RCC 7860 (cell line): ENCODE measurements around the gene CAPN10.

Experiments used
- DNase-seq: peaks from one replicate; pipeline ENCODE4 v3.0.0-alpha.2; 2015; ENCODE audit warnings: low spot score
- FAIRE-seq: peaks from 2 replicates; lab custom pipeline; 2012; peaks lifted over from hg19 to GRCh38; lab: Jason Lieb, UNC

The CAPN10 gene

GRCh38 chr2:240588006-240588655, 1.6 kb downstream of the CAPN10 start:
- no peak for FAIRE-seq
- no peak for DNase-seq

GRCh38 chr2:240588669-240589068, 2.1 kb downstream of the CAPN10 start:
- no peak for DNase-seq
- no peak for FAIRE-seq

DNA sequence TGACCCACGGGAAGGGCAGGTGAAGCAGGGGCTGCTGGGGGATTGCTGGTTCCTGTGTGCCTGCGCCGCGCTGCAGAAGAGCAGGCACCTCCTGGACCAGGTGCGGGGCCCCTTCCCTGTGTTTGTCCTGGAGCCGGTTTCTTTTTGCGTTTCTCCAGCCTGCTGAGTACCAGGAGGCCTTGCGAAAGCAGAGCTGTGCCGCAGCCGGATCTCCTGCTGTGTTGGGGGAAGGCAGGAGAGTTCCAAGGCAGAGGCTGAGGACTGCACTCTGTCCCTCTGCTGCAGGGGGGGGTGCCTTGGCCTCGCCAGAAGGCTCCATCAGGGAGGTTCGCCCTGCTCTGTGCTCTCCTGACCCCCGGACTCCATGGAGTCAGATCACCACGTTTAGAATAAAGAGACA, 2.8 kb downstream of the CAPN10 start:
- FAIRE-seq (no peak), DNase-seq (no peak)

GRCh38 chr2:240589850-240590525, 3.5 kb downstream of the CAPN10 start:
- FAIRE-seq: no peak
- no peak for DNase-seq

DNA sequence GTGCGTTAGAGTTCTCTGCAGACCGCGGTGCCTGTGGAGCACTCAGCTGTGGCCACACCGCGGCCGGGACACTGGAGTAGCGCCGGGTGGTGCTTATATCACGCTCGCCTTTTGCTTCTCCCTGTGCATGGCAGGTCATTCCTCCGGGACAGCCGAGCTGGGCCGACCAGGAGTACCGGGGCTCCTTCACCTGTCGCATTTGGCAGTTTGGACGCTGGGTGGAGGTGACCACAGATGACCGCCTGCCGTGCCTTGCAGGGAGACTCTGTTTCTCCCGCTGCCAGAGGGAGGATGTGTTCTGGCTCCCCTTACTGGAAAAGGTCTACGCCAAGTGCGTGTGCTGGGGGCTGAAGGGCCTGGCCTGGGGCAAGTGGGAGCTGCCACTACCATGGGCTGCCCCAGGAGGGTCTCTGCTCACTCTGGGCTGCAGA, 4.2 kb downstream of the CAPN10 start:
- FAIRE-seq: no peak

DNA sequence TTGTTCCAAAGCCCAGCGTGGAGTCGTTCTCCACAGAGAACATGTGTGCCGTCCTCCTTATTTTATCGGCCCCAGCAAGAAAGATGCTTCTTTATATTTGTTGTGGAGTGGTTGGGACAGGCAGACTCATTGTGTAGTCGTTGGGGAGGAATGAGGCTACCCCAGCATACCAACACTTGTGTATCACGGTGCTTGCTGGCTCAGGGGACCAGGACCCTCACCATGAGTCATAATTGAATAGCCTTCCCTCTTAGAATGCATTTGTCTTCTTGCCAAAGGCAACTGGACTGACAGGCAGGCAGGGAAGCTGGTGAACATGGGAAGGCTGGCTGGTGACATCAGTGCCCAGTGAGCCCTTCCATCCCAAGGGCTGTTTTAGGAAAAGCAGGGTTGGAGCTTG, 4.7 kb downstream of the CAPN10 start:
- DNase-seq (no peak), FAIRE-seq (no peak)

More for the DNA sequence above, 4.2 kb downstream of the CAPN10 start:
- no peak for DNase-seq

GRCh38 chr2:240591784-240592183, 5.2 kb downstream of the CAPN10 start:
- no peak for DNase-seq
- no peak for FAIRE-seq

DNA sequence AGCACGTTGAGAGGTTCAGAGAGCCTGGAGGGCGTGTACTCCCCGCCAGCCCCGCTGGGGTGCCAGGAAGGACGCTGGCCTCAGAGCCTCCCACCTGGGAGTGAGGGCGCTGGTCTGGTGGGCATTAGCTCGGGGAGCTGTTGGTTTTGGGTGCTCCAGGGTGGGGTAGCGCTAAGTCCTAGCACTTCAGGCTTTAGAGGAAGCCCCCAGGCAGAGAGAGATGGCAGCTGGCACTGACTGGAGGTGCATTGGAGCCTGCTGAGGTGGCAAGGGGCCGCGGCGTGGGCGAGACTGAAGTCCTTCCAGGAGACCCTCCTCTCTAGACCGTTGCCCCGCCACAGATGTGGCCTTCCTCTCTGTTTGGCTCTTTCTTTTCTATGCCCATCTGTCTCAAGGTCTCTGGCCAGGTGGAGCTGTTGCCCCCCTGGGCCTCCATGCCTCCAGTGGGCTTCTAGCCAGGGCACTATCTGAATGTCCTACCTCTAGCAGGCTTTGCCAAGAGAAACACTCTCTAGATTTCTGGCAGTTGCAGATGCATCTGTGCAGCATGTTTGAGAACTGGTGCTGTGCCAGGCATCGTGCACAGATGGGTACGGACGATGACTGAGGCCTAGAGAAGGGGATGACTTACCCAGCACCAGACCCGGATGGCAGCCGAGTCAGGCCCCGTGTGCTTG, 6.6 kb downstream of the CAPN10 start:
- DNase-seq (no peak), FAIRE-seq (no peak)

GRCh38 chr2:240593703-240594451, 7.3 kb downstream of the CAPN10 start:
- no peak for DNase-seq
- no peak for FAIRE-seq

- no peak for DNase-seq
- FAIRE-seq: no peak
These were observed 8.2 kb downstream of the CAPN10 start for GRCh38 chr2:240594511-240595380.

DNA sequence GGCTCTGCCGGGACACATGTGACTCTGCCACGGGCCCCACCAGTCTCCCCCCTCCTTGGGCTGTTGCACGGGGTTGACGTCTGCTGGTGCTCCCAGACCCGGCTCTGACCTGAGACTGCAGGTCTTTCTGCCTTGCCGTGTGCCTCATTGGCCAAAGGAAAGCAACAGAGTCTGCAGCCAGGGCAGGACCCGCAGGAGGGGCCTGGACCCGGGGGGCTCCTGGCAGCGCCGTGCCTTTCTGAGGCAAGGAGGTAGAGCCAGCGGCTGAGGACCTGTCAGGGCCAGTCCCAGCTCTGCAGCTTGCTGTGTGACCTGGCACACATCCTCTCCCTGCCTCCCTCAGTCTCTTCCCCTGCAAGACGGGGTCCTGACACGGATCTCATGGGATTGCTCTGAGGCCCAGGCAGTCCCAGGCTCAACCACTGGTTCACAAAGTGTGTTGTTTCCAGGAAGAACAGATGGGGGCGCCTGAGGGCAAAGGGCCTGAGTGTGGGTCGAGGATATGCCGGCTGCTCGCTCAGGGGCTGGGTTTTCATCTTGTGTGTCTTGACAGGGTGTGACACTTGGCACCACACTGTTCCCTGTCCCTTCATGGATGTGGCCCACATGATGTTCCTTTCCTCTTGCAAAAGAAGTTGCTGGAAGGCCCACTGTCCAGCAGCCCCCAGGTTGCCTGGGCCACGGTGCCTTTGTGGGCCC, 9.0 kb downstream of the CAPN10 start:
- DNase-seq (no peak), FAIRE-seq (no peak)

- no peak for DNase-seq
- FAIRE-seq: no peak
These were observed 9.5 kb downstream of the CAPN10 start for GRCh38 chr2:240596080-240596460.

- no peak for FAIRE-seq
These were observed 10.0 kb downstream of the CAPN10 start for GRCh38 chr2:240596491-240596931.

GRCh38 chr2:240597054-240597418, 10.5 kb downstream of the CAPN10 start:
- FAIRE-seq: no peak
- DNase-seq: no peak

More at GRCh38 chr2:240596491-240596931, 10.0 kb downstream of the CAPN10 start:
- DNase-seq: no peak

DNA sequence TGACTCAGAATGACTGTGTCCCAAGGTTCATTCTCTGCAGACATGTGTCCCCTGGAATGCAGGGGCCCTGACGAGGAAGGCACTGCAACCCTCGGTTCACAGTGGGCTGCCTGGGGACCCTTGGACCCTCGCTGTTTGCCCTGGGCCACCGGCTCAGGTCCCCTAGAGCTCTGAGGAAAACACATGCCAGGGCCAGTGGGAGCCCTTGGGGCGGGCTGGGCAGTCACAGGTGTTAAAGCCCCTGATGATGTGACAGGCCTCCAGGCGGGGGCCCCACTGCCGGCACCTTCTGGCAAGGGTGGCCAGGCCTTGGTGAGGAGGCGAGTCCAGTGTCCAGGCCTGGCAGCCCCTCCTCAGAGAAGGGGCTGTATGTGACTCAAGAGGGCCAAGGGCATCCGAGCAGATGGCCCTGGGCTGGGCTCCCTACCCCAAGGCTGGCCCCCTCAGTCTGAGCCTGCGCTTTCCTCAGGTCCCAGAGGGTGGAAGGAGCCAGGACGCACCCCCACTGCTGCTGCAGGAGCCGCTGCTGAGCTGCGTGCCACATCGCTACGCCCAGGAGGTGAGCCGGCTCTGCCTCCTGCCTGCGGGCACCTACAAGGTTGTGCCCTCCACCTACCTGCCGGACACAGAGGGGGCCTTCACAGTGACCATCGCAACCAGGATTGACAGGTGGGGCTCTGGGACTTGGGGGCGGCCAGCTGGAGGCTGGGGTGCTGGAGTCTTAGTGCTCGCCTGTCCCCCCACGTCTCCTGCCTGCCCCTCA, 11.1 kb downstream of the CAPN10 start:
- no peak for FAIRE-seq
- DNase-seq: no peak

GRCh38 chr2:240598311-240598911, 11.9 kb downstream of the CAPN10 start:
- DNase-seq: no peak
- no peak for FAIRE-seq

GRCh38 chr2:240599141-240599583, 12.6 kb downstream of the CAPN10 start:
- DNase-seq (no peak), FAIRE-seq (no peak)

- no peak for FAIRE-seq
These were observed 14.0 kb downstream of the CAPN10 start for GRCh38 chr2:240600451-240600961.

More at GRCh38 chr2:240600451-240600961, 14.0 kb downstream of the CAPN10 start:
- DNase-seq: no peak
